HepG2 (cell line): ENCODE data around the gene TTC29. TPM values are rescaled to one million over a fixed set of nuclear protein-coding genes. Genes with fewer than 3 reads are reported as not detected.

Experiments
- ZNF512 ChIP-seq: sonication (generic); formaldehyde crosslinking; IDR thresholded peaks from 2 replicates; pipeline ENCODE4 v1.4.0; 2020; ENCODE audit warnings: mild to moderate bottlenecking, missing genetic modification reagents
- ZNF609 ChIP-seq: sonication (generic); formaldehyde crosslinking; IDR thresholded peaks from 2 replicates; pipeline ENCODE4 v1.4.0; 2020; ENCODE audit warnings: mild to moderate bottlenecking, missing genetic modification reagents, borderline replicate concordance
- ZNF629 ChIP-seq: sonication (generic); formaldehyde crosslinking; conservative IDR thresholded peaks from 2 replicates; pipeline ENCODE4 v1.5.0; 2020; ENCODE audit warnings: missing genetic modification reagents
- polyA plus RNA-seq, 8 experiments: library from polyadenylated mRNA; depleted of rRNA in 3 of 8; stranded (reverse) in 7 of 8; unstranded in 1 of 8; fragments of >200 nt; fragmentation: Illumina TruSeq in 4 of 8; extraction: Trizol in 4 of 8; gene quantifications; 2 replicates each; pipeline versions ENCODE4 v1.2.1 to v1.2.3, GENCODE V29; 2011 to 2016; ENCODE audit warnings: low read depth in 4 of 8, missing spikeins in 1 of 8, mixed read lengths in 1 of 8; ENCODE audit not compliant: insufficient read depth in 1 of 8
- total RNA-seq, 5 experiments: library from RNA; depleted of rRNA; stranded (reverse); fragments of >200 nt; fragmentation: Illumina TruSeq; extraction: Trizol; gene quantifications; 2 replicates each; pipeline ENCODE4 v1.2.3, GENCODE V29; 2016; ENCODE audit warnings: low read depth in 1 of 5
- TF ChIP-seq, protein P1 (sequence below): sonication (generic); formaldehyde crosslinking; conservative IDR thresholded peaks from 2 replicates; pipeline ENCODE4 v1.4.0; 2020; ENCODE audit warnings: missing genetic modification reagents
- TF ChIP-seq, protein P2 (sequence below): sonication (generic); formaldehyde crosslinking; IDR thresholded peaks from 2 replicates; pipeline ENCODE4 v1.5.0; 2020; ENCODE audit warnings: missing genetic modification reagents

TTC29 gene
- total and polyA plus RNA-seq, 2 of the 13 experiments (the other 11 are each of a cell fraction or from before 2014, with no cell fraction given) = not detected

DNA sequence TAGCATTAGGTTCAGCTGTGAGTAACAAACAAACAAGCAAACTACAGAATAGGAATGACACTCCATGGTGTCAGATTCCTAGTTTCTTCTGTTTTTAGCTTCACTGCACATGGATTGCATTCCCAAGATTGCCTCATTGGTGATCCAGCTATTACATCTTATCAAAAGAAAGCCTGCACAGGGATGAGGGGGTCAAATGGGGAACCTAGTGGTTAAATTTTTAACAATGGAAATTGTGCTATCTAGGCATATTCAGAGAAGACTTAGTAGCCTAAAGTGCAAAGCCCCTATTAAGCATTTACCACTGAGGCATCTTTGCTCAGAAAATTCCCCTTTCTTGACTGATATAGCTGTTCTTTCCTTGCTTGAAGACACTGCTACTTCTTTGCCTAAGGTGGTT lies 3.9 kb upstream of the TTC29 start (continued):
- TF ChIP-seq, protein P1, sequence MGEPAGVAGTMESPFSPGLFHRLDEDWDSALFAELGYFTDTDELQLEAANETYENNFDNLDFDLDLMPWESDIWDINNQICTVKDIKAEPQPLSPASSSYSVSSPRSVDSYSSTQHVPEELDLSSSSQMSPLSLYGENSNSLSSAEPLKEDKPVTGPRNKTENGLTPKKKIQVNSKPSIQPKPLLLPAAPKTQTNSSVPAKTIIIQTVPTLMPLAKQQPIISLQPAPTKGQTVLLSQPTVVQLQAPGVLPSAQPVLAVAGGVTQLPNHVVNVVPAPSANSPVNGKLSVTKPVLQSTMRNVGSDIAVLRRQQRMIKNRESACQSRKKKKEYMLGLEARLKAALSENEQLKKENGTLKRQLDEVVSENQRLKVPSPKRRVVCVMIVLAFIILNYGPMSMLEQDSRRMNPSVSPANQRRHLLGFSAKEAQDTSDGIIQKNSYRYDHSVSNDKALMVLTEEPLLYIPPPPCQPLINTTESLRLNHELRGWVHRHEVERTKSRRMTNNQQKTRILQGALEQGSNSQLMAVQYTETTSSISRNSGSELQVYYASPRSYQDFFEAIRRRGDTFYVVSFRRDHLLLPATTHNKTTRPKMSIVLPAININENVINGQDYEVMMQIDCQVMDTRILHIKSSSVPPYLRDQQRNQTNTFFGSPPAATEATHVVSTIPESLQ (CRISPR knock-in tag) = no peak
- TF ChIP-seq ZNF629 (CRISPR knock-in tag) (no peak), ZNF609 (CRISPR knock-in tag) (no peak), ZNF512 (no peak)
- TF ChIP-seq, protein P2, sequence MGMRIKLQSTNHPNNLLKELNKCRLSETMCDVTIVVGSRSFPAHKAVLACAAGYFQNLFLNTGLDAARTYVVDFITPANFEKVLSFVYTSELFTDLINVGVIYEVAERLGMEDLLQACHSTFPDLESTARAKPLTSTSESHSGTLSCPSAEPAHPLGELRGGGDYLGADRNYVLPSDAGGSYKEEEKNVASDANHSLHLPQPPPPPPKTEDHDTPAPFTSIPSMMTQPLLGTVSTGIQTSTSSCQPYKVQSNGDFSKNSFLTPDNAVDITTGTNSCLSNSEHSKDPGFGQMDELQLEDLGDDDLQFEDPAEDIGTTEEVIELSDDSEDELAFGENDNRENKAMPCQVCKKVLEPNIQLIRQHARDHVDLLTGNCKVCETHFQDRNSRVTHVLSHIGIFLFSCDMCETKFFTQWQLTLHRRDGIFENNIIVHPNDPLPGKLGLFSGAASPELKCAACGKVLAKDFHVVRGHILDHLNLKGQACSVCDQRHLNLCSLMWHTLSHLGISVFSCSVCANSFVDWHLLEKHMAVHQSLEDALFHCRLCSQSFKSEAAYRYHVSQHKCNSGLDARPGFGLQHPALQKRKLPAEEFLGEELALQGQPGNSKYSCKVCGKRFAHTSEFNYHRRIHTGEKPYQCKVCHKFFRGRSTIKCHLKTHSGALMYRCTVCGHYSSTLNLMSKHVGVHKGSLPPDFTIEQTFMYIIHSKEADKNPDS = no peak
